Peyer's patch (tissue), 4 donors: ENCODE measurements around the gene SERPINB13. TPM values are rescaled to one million over a fixed set of nuclear protein-coding genes. Genes with fewer than 3 reads are reported as not detected.

Source experiments
- DNase-seq, 3 donors: peaks; one replicate each; pipeline ENCODE4 v3.0.0-alpha.2; 2017 to 2019
- H3K27ac ChIP-seq, 4 donors: fragments of 200-600 bp; sonication (generic); one replicate each; pipeline ENCODE4 v1.5.1; 2016 to 2019
- H3K27me3 ChIP-seq, 2 donors: fragments of 200-600 bp; sonication (generic); one replicate each; pipeline ENCODE4 v1.5.1; 2019
- H3K36me3 ChIP-seq, 3 donors: fragments of 200-600 bp; sonication (generic); one replicate each; pipeline ENCODE4 v1.5.1; 2016 to 2019
- H3K4me1 ChIP-seq, 4 donors: fragments of 200-600 bp; sonication (generic); one replicate each; pipeline ENCODE4 v1.5.1; 2016 to 2019
- H3K4me3 ChIP-seq, 4 donors: fragments of 200-600 bp; sonication (generic); 1 replicate in 3 of 4; 2 replicates in 1 of 4; pipeline ENCODE4 v1.5.1; 2016 to 2019; ENCODE audit warnings: mild to moderate bottlenecking in 1 of 4
- H3K9me3 ChIP-seq, 4 donors: fragments of 200-600 bp; sonication (generic); one replicate each; pipeline ENCODE4 v1.5.1; 2016 to 2019; ENCODE audit warnings: mild to moderate bottlenecking in 1 of 4
- CTCF ChIP-seq, 6 experiments: fragments of 450-650 bp in 4 of 6; fragments of 200-600 bp in 2 of 6; sonication (generic) in 1 of 6; IDR thresholded peaks; one replicate each; pipeline ENCODE4 v1.5.1; 2017 to 2019; ENCODE audit warnings: antibody characterized with exemption in 6 of 6, mild to moderate bottlenecking in 3 of 6, moderate library complexity in 1 of 6
- POLR2A ChIP-seq, 2 donors: fragments of 450-650 bp; IDR thresholded peaks; one replicate each; pipeline ENCODE4 v1.5.1; 2017; ENCODE audit warnings: antibody characterized with exemption in 2 of 2, mild to moderate bottlenecking in 2 of 2, moderate library complexity in 2 of 2
- total RNA-seq, 4 donors: library from RNA; depleted of rRNA; stranded (reverse); fragments of >200 nt; gene quantifications; one replicate each; pipeline ENCODE4 v1.1.0, GENCODE V29; 2016

The SERPINB13 gene
- total RNA-seq, 4 donors from 2014 or later: not detected

- H3K27me3 ChIP-seq: no peaks in the 10 kb centered on the region
- TF ChIP-seq CTCF (IDR thresholded peaks at IDR 0.05): no peak
- TF ChIP-seq POLR2A (IDR thresholded peaks at IDR 0.05): no peak
- no peaks in the 10 kb centered on the region for H3K4me1 ChIP-seq
- no peak overlapping the region for H3K27ac ChIP-seq
- no peaks in the 10 kb centered on the region for H3K9me3 ChIP-seq
- H3K36me3 ChIP-seq: no peaks in the 10 kb centered on the region
- DNase-seq: no peak
- H3K4me3 ChIP-seq: no peak overlapping the region
These were observed 3.2 kb downstream of the SERPINB13 start for GRCh38 chr18:63590373-63590772.

GRCh38 chr18:63590966-63591695 is 4.0 kb downstream of the SERPINB13 start:
- H3K4me1 ChIP-seq: no peaks in the 10 kb centered on the region
- no peak overlapping the region for H3K27ac ChIP-seq
- H3K9me3 ChIP-seq: no peaks in the 10 kb centered on the region
- no peaks in the 10 kb centered on the region for H3K36me3 ChIP-seq
- no peaks in the 10 kb centered on the region for H3K27me3 ChIP-seq
- no peak for DNase-seq
- no peak overlapping the region for H3K4me3 ChIP-seq
- TF ChIP-seq POLR2A (IDR thresholded peaks at IDR 0.05) (no peak), CTCF (IDR thresholded peaks at IDR 0.05) (no peak)

- Histone ChIP-seq H3K4me3 (no peak overlapping the region), H3K4me1 (no peaks in the 10 kb centered on the region), H3K27me3 (no peaks in the 10 kb centered on the region), H3K36me3 (no peaks in the 10 kb centered on the region), H3K9me3 (no peaks in the 10 kb centered on the region), H3K27ac (no peak overlapping the region)
- no peak for DNase-seq
- TF ChIP-seq CTCF (IDR thresholded peaks at IDR 0.05) (no peak), POLR2A (IDR thresholded peaks at IDR 0.05) (no peak)
These were observed 4.6 kb downstream of the SERPINB13 start for GRCh38 chr18:63591725-63592124.

- H3K9me3 ChIP-seq: no peaks in the 10 kb centered on the region
- H3K27me3 ChIP-seq: no peaks in the 10 kb centered on the region
- H3K27ac ChIP-seq: no peak overlapping the region
- no peaks in the 10 kb centered on the region for H3K4me1 ChIP-seq
- no peak for DNase-seq
- no peaks in the 10 kb centered on the region for H3K36me3 ChIP-seq
- TF ChIP-seq POLR2A (IDR thresholded peaks at IDR 0.05) (no peak), CTCF (IDR thresholded peaks at IDR 0.05) (no peak)
- H3K4me3 ChIP-seq: no peak overlapping the region
These were observed 5.3 kb downstream of the SERPINB13 start for GRCh38 chr18:63592471-63592870.

GRCh38 chr18:63596964-63597363 is 9.8 kb downstream of the SERPINB13 start:
- TF ChIP-seq POLR2A (IDR thresholded peaks at IDR 0.05): no peak
- no peak for TF ChIP-seq CTCF (IDR thresholded peaks at IDR 0.05)
- Histone ChIP-seq H3K36me3 (no peaks in the 10 kb centered on the region), H3K4me1 (no peaks in the 10 kb centered on the region), H3K27me3 (no peaks in the 10 kb centered on the region), H3K9me3 (no peaks in the 10 kb centered on the region), H3K27ac (no peak overlapping the region), H3K4me3 (no peak overlapping the region)
- no peak for DNase-seq
